ENCODE measurements around the gene HDLBP.

Gene HDLBP

GRCh38 chr2:241218131-241219029, 97.1 kb downstream of the HDLBP start:
- peak overlapping the region; percentile 40 for H3K4me3 ChIP-seq (ENCODE audit: severe bottlenecking)
- H3K9me3 ChIP-seq (ENCODE audit: severe bottlenecking) = no peaks in the 10 kb centered on the region
- 0 out of 3 replicates have a peak, but pooled peaks have one; percentile 6 for ATAC-seq (ENCODE audit: low read depth)
- no peaks in the 10 kb centered on the region for H3K4me1 ChIP-seq (ENCODE audit: insufficient read depth, poor library complexity, severe bottlenecking)
- peak; percentile 43 for TF ChIP-seq CTCF (IDR thresholded peaks at IDR 0.05; ENCODE audit: poor library complexity, severe bottlenecking)
- H3K27me3 ChIP-seq (ENCODE audit: insufficient read depth, poor library complexity, severe bottlenecking) = no peaks in the 10 kb centered on the region
- no peaks in the 10 kb centered on the region for H3K36me3 ChIP-seq (ENCODE audit: low read depth)
- peak overlapping the region; percentile 54 for H3K27ac ChIP-seq (ENCODE audit: poor library complexity, severe bottlenecking)
- no peak for DNase-seq (ENCODE audit: low spot score)

- ATAC-seq (ENCODE audit: low read depth) = peak; percentile 49
- Histone ChIP-seq H3K4me3 (ENCODE audit: severe bottlenecking) (peak overlapping the region; percentile 23), H3K9me3 (ENCODE audit: severe bottlenecking) (no peaks in the 10 kb centered on the region), H3K36me3 (ENCODE audit: low read depth) (no peaks in the 10 kb centered on the region), H3K27ac (ENCODE audit: poor library complexity, severe bottlenecking) (peak overlapping the region; percentile 46), H3K27me3 (ENCODE audit: insufficient read depth, poor library complexity, severe bottlenecking) (no peaks in the 10 kb centered on the region), H3K4me1 (ENCODE audit: insufficient read depth, poor library complexity, severe bottlenecking) (no peaks in the 10 kb centered on the region)
- no peak for TF ChIP-seq CTCF (IDR thresholded peaks at IDR 0.05; ENCODE audit: poor library complexity, severe bottlenecking)
- DNase-seq (ENCODE audit: low spot score) = no peak
Measured at GRCh38 chr2:241217320-241218031, 98.0 kb downstream of the HDLBP start.

- no peak for DNase-seq (ENCODE audit: low spot score)
- no peak for ATAC-seq (ENCODE audit: low read depth)
- Histone ChIP-seq H3K4me1 (ENCODE audit: insufficient read depth, poor library complexity, severe bottlenecking) (no peaks in the 10 kb centered on the region), H3K27ac (ENCODE audit: poor library complexity, severe bottlenecking) (no peak overlapping the region), H3K36me3 (ENCODE audit: low read depth) (no peaks in the 10 kb centered on the region), H3K9me3 (ENCODE audit: severe bottlenecking) (no peaks in the 10 kb centered on the region), H3K4me3 (ENCODE audit: severe bottlenecking) (no peak overlapping the region), H3K27me3 (ENCODE audit: insufficient read depth, poor library complexity, severe bottlenecking) (no peaks in the 10 kb centered on the region)
- no peak for TF ChIP-seq CTCF (IDR thresholded peaks at IDR 0.05; ENCODE audit: poor library complexity, severe bottlenecking)
Measured at GRCh38 chr2:241216211-241216761, 99.2 kb downstream of the HDLBP start.

- Histone ChIP-seq H3K27ac (ENCODE audit: poor library complexity, severe bottlenecking) (no peak overlapping the region), H3K4me3 (ENCODE audit: severe bottlenecking) (no peak overlapping the region), H3K36me3 (ENCODE audit: low read depth) (no peaks in the 10 kb centered on the region), H3K9me3 (ENCODE audit: severe bottlenecking) (no peaks in the 10 kb centered on the region), H3K27me3 (ENCODE audit: insufficient read depth, poor library complexity, severe bottlenecking) (no peaks in the 10 kb centered on the region), H3K4me1 (ENCODE audit: insufficient read depth, poor library complexity, severe bottlenecking) (no peaks in the 10 kb centered on the region)
- no peak for TF ChIP-seq CTCF (IDR thresholded peaks at IDR 0.05; ENCODE audit: poor library complexity, severe bottlenecking)
- DNase-seq (ENCODE audit: low spot score) (no peak), ATAC-seq (ENCODE audit: low read depth) (no peak)
Measured at GRCh38 chr2:241215421-241215820, 100.1 kb downstream of the HDLBP start.

Data from RWPE2 (cell line).